AG10803 (cell line): ENCODE results near the gene NRG3.

Experiments used
- DNase-seq: peaks from one replicate; pipeline ENCODE4 v3.0.0; 2010; ENCODE audit warnings: low read depth
- H3K4me3 ChIP-seq: 2 replicates; pipeline ENCODE4 v1.5.1; 2011; ENCODE audit warnings: mild to moderate bottlenecking, low read length, control low read depth
- CTCF ChIP-seq: conservative IDR thresholded peaks from 2 replicates; pipeline ENCODE4 v1.5.1; 2011; ENCODE audit warnings: mild to moderate bottlenecking, low read length, control low read depth, inconsistent platforms

NRG3 gene

GRCh38 chr10:82692458-82692857, 817.5 kb downstream of the NRG3 start:
- no peak for DNase-seq
- TF ChIP-seq CTCF = no peak
- no peak overlapping the region for H3K4me3 ChIP-seq

GRCh38 chr10:82721831-82722230, 846.8 kb downstream of the NRG3 start:
- TF ChIP-seq CTCF = no peak
- DNase-seq = no peak
- H3K4me3 ChIP-seq = no peak overlapping the region

- DNase-seq = no peak
- no peak overlapping the region for H3K4me3 ChIP-seq
- TF ChIP-seq CTCF = no peak
These were observed 847.3 kb downstream of the NRG3 start for GRCh38 chr10:82722273-82722672.

GRCh38 chr10:82736305-82736704, 861.3 kb downstream of the NRG3 start:
- H3K4me3 ChIP-seq = no peak overlapping the region
- no peak for TF ChIP-seq CTCF

GRCh38 chr10:82737549-82737948, 862.6 kb downstream of the NRG3 start:
- no peak for DNase-seq
- no peak for TF ChIP-seq CTCF
- no peak overlapping the region for H3K4me3 ChIP-seq

More at GRCh38 chr10:82736305-82736704, 861.3 kb downstream of the NRG3 start:
- DNase-seq = no peak

- no peak for TF ChIP-seq CTCF
These were observed 863.6 kb downstream of the NRG3 start for GRCh38 chr10:82738592-82738991.

GRCh38 chr10:82742478-82742877, 867.5 kb downstream of the NRG3 start:
- H3K4me3 ChIP-seq = no peak overlapping the region
- peak; percentile 57 for DNase-seq
- no peak for TF ChIP-seq CTCF

More at GRCh38 chr10:82738592-82738991, 863.6 kb downstream of the NRG3 start:
- no peak for DNase-seq
- H3K4me3 ChIP-seq = no peak overlapping the region
